Adipose tissue (tissue), 3 donors: ENCODE data around the gene SLC30A2. TPM values are rescaled to one million over a fixed set of nuclear protein-coding genes. Genes with fewer than 3 reads are reported as not detected.

Experiments used
- H3K27ac ChIP-seq: one replicate; pipeline ENCODE4 v1.5.1; 2013; ENCODE audit warnings: low read depth, low read length
- WGBS, 3 donors: extraction: QIAGEN DNeasy Blood & Tissue Kit; methylation state at CpG; one replicate each; pipeline ENCODE4 v1.1.7; 2013; 5-methylcytosine and 5-hydroxymethylcytosine counted together
- polyA plus RNA-seq, 3 donors: library from polyadenylated mRNA; stranded (reverse); fragments of 200-250 nt; gene quantifications; one replicate each; pipeline ENCODE4 v1.2.3, GENCODE V29; 2013
- donor health status: healthy with polysubstance abuse.
- donor health status: Bipolar disorder and iron deficiency.
- donor health status: healthy.

Gene SLC30A2
- polyA plus RNA-seq, 3 donors = 0.07 to 99.7 TPM; not detected in 1

DNA sequence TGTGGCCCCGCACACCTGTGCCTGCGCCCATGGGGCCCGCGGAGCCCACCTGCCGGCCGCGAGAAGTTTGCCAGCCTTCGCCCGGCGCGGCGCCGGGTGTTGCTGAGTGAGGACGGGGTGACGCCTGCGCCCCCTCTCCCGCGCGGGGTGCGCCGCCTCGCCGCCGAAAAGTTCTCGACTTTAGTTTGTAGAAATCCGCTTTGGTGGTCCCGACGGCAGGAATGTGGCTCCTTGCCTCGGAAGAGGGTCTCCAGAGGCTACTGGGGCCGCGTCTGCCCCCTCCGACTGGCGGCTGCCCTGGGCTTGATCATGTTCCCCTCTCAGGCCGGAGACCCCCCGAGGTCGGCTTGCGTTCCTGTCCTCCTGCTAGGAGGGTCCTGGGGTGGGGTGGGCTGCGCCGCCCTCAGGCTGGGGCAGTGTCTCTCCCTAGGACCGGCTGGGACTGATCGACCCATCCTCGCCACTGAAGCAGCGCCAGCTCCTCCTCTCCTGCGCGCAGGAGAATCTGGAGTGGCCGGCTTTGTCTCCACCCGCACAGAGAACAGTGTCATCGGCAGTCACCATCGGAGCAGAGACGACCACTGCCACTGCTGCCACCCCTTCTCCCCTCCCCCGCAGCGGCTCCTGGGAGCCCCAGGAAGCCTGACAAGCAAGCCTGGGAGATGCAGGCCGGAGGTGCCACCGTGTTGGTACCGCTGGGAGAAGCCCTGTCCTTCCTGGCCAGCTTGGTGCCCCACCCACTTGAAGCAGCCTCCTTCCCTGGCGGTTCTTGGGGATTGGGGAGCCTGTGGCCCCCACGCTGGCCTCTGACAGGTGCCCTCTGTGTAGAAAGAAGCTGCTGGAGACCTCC lies 553 bp upstream of the SLC30A2 start:
- no peak overlapping the region for H3K27ac ChIP-seq
- WGBS, 3 donors = 5 to 7% (median 6%) methylated on average over 56 to 57 of the region's 57 CpGs

DNA sequence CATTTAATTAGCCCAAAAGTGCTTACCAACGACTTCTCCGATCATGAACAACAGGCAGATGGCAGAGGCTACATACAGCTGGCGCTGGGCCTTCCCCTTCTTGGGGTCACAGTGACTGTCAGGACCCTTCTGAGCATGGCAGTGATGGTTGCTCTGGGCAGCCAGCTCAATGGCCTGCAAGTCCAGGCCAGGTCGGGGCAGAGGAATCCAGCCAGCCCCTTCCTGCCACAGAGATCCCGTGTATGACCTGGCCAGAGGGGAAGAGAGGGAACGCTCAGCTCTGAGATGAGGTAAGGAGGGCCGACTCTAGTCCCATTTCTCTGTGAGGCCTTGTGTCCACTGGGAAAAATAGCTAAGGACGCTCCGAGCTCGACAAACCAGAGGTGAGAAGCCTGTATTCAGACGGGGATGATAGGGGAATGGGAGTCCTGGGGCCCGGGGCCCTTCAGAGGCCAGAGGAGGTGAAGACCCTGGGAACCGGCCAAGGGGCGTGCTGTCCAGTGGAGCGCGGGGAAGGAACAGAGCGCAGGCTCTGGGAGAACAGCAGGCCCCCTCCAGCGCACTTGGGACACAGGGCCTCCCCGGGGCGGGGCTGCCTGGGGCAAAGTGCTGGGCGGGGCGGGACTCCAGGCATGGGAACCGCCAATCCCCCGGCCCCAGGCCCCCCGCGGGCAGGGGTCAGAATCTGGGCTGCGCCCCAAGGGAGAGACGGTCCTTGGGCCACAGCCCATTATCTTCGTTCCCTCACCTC lies 772 bp downstream of the SLC30A2 start:
- no peak overlapping the region for H3K27ac ChIP-seq
- WGBS, 3 donors = 21 to 36% (median 31%) methylated on average over 27 to 29 of the region's 29 CpGs

DNA sequence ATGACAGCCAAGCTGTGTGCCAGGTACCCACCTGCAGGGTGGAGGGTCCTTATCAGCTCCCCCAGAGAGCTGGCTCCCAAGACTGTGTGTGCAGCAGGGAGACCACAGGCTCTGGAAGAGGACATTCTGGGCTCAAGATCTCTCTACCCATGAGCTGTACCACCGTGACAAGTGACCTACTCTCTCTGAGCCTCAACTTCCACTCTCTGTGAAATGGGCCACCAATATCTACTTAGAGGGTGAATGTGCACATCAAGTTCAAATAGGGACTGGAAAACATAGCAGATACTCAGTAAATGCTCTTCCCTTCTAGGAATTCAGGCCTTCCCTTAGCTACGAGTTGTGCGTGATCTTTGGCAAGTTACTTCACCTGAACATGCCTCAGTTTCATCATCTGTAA lies 1.5 kb downstream of the SLC30A2 start:
- H3K27ac ChIP-seq = no peak overlapping the region
- WGBS, 3 donors = 86 to 90% (median 90%) methylated on average over 3 of the region's 3 CpGs

DNA sequence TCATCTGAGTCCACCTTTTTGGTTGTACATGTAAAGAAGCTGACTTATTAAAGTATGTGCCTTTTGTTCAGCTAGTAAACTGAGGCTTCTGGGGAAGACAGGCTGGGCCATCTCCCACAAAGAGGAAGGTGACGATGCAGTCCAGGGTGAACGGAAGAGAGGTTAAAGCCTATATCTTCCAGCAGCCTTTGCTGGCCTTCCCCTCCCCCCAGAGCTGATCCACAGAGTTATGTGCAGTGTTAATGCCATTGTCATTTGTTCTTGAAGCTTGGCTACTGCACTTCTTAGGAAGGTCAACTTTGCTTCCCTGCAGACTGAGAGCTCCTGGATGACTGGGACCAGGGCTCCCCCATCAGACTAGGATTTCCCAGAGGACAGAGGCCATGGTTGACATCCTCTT lies 2.2 kb downstream of the SLC30A2 start:
- no peak overlapping the region for H3K27ac ChIP-seq
- whole genome bisulfite sequencing, 3 donors = 78 to 84% (median 80%) methylated on average over 2 of the region's 2 CpGs

DNA sequence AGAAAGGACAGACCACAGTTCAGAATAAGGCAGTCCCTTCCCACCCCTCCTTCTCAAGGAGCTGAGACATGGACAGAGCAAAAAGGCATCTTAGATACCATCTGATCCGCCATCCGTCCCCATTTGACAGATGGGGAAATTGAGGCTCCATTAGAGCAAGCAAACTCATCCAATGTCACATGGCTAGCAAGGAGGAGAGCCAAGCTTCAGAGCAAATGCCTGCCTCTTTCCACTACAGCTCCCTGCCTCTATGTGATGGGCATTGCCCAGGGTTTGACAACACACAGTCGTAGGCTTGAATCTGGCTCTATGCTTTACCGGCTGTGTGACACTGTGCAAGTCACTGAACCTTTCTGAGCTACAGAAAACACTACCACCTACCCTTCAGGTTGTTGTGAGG lies 3.9 kb downstream of the SLC30A2 start:
- H3K27ac ChIP-seq = no peak overlapping the region
- 68 to 72% (median 70%) methylated on average over 4 of the region's 4 CpGs for WGBS, 3 donors

DNA sequence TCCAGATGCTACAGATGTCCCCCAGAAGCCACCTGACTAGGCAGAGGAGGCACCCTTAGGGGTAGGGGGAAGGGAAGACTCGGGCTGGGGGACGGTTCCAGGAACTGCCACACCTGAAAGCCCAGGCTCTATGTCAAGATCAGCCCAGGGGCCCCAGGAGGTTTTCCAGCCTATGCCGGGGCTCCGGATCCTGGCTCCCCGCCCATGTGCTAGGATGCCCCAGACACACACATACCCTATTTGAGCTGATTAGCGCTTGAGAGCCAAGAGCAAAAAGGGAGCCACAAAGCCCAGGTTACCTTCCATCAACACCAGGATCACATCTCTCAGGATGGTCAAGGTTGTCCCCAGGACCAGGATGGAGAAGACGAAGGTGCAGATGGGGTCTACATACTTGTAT lies 4.5 kb downstream of the SLC30A2 start:
- no peak overlapping the region for H3K27ac ChIP-seq
- WGBS, 3 donors = 73 to 83% (median 74%) methylated on average over 7 of the region's 7 CpGs

DNA sequence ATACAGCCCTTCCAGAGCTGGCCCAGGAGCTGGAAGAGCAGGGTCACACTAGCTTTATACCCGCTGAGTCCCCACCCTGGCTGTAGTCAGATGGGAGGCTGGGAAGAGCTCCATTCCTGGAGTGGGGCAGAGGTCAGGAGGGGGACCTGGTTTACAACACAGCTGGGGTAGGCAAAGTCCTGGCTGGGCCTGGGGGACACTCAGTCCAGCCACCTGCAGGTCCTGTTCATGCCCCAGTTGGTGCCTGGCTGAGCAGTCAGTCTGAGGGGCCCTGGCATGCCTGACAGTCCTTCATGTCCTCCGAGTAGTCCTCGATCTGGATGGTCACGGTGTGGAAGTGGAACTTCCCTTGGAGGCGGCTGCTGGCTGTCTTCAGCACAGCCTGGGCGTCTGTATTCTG lies 7.0 kb downstream of the SLC30A2 start:
- 75 to 86% (median 77%) methylated on average over 6 of the region's 6 CpGs for WGBS, 3 donors
- no peak overlapping the region for H3K27ac ChIP-seq

DNA sequence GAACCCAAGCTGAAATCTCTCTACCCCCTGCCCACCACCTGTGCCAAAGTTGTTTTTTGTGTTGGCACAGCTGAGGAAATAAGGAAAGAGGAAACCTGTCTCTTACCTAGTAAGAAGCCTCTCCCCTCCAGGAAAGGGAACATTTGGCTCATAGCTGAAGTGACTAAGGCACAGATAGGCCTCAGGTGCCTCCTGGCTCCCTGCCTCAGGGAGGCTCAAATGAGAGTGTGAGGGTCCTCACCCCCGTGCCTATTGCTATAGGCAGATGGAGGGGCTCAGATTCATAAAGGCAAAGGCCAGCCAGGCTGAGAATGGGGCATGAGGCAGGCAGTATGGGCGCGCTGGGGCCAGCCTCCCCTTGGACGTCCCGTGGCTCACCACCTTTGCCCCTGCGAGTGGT lies 7.4 kb downstream of the SLC30A2 start:
- 84 to 92% (median 86%) methylated on average over 6 of the region's 6 CpGs for WGBS, 3 donors

DNA sequence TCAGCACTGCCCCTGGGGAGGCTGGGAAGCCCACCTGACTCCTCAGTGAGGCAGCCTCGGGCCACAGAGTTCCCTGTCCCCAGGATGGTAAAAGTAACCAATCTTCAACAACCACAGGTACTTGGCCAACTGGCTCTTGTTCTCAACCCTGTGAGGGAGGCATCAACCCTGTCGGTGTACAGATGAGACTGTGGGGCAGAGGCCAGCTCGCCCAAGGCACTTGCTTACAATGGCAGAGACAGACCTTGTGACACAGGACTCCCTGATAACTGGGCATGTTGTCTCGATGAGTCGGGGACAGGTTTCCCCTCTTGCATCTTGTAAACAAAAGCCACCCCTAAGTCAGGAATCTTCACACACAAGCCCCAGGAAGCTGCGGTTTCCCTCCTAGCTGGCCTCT lies 8.0 kb downstream of the SLC30A2 start:
- no peak overlapping the region for H3K27ac ChIP-seq
- WGBS, 3 donors = 57 to 79% (median 77%) methylated on average over 6 of the region's 6 CpGs

More for the DNA sequence above, 7.4 kb downstream of the SLC30A2 start:
- H3K27ac ChIP-seq = no peak overlapping the region

DNA sequence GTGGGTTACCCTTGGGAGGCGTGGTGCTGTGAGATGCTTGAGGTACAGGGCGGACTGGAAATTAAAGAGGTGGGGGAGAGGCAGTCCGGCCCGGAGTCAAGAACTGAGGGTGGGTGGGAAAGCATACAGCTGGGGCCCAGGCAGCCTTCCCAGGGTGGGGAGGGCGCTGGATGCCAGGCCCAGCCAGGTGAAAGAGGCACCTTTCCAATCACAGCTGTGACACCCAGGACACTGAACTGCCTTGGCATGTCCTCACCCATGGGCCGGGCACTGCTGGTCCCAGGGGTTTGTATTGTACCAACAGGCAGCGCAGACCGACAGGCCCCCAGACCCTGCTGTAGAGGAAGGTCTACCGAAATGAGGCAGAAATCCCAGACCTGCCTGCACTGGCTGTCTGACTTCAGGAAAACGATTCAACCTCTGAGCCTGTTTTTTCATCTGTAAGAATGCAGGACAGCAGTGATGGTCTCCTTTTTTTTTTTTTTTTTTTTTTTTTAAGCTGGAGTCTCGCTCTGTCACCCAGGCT lies 9.1 kb downstream of the SLC30A2 start:
- H3K27ac ChIP-seq = no peak overlapping the region
- 37 to 76% (median 75%) methylated on average over 10 of the region's 11 CpGs for WGBS, 3 donors

DNA sequence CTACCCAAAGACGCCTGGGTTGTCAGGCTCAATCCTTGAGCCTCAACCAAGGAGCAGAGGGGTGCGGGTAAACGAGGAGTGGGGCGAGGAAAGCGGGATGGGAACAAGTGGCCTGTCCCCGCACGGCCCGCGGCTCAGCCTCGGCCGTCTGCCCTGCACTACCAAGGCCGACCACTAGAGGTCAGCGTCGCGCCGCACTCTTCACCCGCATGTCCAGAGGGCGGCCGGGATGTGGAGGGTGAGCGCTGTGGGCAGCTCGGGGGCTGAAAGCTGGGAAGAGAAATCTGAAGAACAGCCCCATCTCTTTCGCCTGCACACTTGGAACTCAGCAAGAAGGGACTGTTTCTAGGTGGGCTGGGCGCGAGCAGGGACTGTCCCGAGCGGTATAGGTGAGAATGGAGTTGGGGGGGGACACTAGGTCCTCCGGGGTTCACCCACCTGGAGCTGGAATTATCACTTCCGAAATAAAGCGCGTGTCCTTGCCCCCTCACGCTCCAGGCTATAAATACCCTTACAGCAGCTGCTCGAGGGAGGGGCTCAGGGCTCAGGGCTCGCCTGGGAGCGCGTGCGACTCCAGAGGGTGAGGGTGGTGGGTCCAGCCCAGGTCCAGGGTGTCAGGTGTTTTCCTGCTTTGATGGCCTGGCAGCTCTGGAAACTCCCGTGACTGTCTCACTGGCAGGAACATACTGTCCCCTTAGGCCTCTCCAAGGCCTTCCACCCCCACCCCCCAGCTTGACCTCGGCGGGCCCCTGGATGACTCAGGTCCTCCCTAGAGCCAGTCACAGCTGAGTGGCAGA lies 9.8 kb downstream of the SLC30A2 start:
- WGBS, 3 donors = 5 to 12% (median 10%) methylated on average over 39 of the region's 39 CpGs

DNA sequence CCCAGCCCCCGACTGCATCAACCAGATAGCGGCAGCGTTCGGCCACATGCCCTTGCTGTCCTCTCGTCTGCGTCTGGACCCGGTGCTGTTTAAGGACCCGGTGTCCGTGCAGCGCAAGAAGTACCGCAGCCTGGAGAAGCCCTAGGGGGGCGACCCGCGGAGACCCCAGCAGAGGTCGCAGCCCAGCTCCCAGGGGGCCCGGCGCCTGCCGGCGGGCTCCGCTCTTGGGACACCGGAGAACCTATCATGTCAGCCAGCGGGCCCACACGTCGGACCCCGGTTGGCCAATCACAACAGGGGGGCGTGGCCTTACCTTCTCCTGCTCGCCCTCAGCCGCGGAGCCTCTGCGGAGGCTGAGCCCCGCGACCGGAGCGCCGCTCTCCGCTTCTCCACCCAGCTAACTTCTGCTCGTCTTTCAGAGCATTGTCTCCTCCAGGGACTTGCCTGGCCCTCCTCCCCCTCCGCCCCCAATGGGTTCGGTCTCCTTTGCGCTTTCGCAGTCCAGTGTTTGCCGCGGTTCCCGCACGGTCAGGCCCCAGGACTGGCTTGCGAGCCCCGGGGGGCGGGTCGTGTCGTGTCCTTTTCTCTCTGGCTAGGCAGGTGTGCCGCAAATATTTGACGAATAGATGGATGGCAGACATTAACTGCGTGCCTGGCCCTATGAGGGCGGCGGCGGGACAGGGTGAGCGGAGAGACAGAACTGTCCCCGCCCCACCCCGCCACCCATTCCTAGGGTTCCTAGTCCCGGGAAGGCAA lies 10.5 kb downstream of the SLC30A2 start:
- 0% methylated on average over 57 to 60 of the region's 60 CpGs for WGBS, 3 donors
- no peak overlapping the region for H3K27ac ChIP-seq

More for the DNA sequence above, 9.8 kb downstream of the SLC30A2 start:
- no peak overlapping the region for H3K27ac ChIP-seq

DNA sequence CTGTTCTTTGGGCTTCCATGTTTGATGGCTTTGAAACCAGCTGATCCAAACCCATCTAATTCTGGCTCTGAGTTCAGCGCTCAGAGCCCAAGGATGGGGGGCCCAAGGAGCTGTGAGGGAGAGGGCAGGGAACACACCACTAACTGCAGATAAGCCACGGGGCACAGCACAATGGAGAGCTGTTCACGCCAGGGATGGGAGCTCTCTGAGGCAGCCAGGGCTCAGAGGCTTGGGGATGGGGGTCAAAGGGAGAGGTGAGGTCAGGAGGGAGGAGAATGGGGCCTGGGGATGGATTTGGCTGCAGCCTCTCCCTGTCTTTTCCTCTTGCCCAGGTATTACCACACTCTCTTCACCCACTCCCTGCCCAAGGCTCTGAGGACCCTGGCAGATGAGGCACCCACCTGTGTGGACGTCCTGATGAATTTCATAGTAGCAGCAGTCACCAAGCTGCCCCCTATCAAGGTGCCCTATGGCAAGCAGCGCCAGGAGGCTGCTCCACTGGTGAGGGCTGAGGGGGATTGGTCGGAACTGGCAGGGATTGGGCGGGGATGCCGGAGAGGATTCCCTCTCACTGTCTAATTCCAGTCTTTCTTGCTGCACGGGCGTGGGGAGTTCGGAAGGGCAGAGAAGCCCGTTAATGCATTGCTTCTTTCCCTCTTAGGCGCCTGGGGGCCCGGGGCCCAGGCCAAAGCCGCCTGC lies 11.3 kb downstream of the SLC30A2 start:
- H3K27ac ChIP-seq = no peak overlapping the region

DNA sequence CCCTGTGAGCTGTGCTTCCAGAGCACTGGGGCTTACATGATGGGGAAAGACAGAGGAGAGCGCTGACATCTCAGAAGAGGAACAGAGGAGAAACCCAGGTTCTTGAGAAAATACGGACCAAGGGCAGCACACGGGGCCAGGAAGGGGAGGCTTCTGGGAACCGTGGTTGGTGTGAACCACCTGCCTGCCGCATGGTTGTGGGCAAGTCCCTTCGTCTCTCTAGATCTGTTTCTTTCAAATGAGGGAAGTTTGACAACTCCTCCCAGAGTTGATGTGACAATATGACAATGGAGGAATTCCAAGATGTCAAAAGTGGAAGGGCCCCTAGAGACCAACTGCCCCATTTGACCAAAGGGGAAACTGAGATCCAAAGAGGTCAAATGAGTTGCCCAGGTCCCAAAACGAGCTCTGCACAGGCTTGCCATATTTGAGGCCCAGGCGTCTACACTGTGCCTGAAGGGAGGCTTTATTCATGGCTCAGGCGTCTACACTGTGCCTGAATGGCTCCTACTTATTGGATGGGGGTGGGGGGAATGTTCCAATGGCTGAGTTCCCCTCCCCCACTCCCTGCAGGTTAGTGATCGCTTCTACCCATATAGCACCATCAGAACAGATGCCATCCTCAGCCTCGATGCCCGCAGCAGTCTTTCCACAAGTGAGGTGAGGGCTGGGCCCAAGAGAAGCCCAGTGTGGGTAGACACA lies 13.1 kb downstream of the SLC30A2 start:
- WGBS, 3 donors = 79 to 90% (median 88%) methylated on average over 12 of the region's 12 CpGs
- H3K27ac ChIP-seq = no peak overlapping the region

More for the DNA sequence above, 11.3 kb downstream of the SLC30A2 start:
- 15 to 20% (median 17%) methylated on average over 14 to 15 of the region's 15 CpGs for WGBS, 3 donors

DNA sequence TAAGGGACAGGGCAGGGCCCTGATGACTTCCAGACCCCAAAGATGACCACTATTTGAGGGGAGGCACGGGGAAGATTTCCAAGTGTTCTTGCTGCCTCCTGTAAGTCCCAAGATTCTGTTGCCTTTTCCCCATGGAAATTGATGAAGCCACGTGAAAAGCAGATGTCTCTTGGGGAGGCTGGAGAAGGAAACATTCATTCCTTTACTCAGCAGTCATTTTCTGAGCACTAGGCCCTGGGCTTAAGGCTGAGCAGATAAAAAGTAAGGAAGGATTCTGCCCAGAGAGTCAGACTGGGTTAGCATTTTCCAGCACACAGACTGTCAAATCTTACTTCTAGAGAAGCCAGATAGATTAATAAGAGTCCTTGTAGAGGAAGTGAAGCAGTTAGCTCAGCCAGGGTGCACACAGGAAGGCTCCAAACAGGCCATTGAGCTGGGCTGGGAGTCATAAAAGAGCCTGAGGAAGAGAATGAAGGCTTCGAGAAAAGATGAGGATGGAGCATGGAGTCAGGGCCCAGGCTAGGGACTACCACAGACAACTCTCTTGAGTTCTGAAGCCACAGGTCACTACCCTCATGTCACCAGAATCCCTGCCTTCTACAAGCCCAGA lies 14.2 kb downstream of the SLC30A2 start:
- no peak overlapping the region for H3K27ac ChIP-seq
- WGBS, 3 donors = 77 to 83% (median 79%) methylated on average over 3 of the region's 3 CpGs

DNA sequence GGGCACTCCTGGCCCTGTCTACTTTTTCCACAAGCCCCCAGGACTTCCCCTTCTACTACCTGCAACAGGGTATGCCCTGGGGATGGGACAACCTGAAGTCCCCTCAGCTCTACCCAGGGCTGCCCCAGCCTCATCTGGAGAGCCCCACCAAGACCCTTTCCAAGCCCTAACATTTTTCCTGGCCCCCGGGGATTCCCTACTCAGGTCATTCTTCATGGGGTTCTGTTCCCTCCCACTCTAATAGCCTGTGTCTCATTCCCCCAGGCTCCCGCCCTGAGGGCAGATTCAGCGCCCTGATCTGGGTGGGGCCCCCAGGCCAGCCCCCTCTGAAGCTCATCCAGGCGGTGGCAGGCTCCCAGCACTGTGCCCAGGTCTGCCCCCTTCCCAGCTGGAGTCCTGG lies 14.7 kb downstream of the SLC30A2 start:
- H3K27ac ChIP-seq = no peak overlapping the region
- WGBS, 3 donors = 75 to 90% (median 83%) methylated on average over 4 of the region's 4 CpGs
